HG03064 (cell line): Measurements from ENCODE around the gene AGL.
A peak's percentile ranks its signal among the peaks of the same experiment; 100 is the strongest.
"Not testable (repeated sequence)": the region's sequence is repeated elsewhere in the genome, so short reads cannot be mapped to it uniquely, and the experiment has no call there.

Experiments used
- ATAC-seq: cut with Tn5 transposase; IDR thresholded peaks from one replicate; pipeline ENCODE4 v1.9.1; 2021; ENCODE audit warnings: low read depth; ENCODE audit not compliant: unreplicated experiment

Gene AGL

GRCh38 chr1:99849744-99850458 lies at the start of gene AGL:
AGL (plus strand) TSS chr1:99850361; CDS start chr1:99851043, 682 bp downstream.
- peak; percentile 98 for ATAC-seq

DNA sequence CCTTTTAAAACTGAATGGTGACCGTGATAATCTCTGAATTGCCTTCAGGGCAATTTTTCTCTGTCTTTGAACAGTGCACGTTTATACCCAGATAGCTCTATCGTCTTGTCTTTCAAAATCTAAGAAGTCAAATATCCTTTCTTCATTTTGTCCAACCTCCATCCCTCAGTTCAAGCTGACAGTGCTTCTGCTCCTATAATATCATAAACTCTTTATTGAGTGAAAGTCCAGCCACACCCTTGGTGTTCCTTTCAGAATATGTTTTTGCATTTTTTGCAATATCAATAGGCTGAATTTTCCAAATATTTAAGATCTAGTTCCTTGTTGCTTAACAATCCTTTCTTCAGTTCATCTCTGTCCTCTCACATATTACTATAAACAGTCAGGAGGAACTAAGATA lies 48.6 kb upstream of the AGL start:
- no peak for ATAC-seq

GRCh38 chr1:99806882-99807281 lies 43.3 kb upstream of the AGL start:
- no peak for ATAC-seq

DNA sequence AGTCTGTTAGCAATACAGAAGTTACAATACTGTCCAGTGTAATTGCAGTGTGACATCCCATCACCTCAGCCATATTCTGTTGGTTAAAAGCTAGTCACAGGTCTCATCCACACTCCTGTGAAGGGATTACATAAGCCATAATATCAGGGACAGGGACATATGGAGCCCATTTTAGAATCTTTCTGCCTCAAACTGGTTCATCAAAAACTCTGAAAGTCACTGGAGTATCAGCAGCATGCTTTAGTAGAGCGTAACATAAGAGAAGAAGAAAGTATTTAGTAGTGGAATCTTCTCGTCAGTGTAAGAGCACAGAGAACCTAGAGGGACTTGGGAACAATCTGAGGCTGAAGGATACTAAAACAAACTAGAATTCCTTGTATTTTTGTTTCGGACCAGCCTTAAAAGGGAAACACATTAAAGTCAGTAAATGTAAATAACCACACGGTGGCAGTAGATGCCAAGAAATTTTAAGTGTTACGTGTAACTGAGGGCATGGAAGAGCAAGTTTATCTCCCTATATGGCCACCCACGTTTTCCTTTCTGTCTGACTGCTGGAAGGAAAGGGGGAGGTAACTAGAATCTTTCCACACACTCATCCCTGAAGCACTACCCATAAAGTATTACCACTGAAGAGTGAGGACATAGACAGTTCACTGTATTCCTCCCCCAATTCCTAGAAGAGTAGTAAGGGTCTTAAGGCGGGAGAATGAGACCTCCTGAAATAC lies 41.6 kb upstream of the AGL start:
- ATAC-seq = peak; percentile 93

DNA sequence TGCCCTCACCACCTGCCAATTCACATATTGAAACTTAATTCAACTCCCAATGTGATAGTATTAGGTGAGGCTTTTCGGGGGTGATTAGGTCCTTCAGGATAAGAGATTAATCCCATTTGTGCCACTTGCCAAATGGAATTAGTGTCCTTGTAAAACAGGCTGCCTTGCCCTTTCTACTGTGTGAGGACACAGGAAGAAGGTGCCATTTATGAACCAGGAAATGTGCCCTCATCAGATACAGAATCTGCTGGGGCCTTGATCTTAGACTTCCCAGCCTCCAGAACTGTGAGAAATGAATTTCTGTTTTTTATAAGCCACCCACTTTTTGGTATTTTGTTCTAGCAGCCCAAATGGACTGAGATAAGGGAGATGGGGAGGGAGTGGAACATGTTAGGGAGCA lies 39.1 kb upstream of the AGL start:
- no peak for ATAC-seq

DNA sequence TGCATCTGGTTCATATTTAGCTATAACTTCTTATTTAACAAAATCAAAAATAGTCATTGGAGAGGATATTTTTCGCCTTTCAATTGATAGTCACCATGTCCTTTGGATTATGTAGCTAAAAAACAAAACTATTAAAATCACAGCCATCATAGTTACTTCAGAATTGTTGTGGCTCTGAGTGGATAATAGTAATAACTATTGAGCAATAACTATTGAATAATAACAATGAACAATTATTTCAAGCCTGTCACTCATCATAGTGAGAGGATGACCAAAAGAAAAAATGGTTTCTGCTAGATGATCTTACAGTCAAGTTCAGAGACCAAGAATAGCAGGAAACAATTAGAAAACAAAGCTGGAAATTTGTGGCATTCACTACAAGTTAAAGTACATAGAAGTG lies 38.4 kb upstream of the AGL start:
- ATAC-seq = no peak

GRCh38 chr1:99814373-99814900 lies 35.7 kb upstream of the AGL start:
- ATAC-seq = no peak

GRCh38 chr1:99816656-99817055 lies 33.5 kb upstream of the AGL start:
- no peak for ATAC-seq

DNA sequence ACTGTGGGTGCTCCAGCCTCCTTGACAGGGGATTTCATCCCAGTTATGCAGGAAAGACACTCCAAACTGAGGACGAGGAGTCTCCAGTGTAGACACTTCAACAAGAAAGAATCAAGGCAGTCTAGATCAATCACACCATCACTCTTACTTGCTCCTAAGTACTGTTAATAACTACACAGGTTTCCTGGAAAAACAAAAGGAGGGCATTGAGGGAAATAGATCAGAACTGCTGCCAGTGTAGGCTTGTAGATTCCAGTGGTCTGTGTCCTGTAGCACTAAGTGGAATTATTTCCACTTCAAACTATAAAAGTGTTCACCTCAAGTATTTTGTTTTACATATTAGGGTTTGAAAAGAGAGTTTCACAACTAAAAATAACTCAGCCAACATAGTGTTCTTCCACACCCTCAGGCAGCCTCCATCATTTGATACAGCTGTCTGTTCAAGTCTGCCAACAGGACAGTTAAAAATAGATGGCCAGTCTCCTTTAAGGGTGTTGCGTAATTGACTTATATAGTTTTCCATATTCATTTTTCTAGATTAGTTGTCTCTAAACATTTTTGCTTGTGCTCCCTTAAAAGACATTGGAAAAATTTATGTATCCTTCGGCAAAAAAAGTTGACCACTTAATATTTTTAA lies 32.0 kb upstream of the AGL start:
- ATAC-seq = no peak

DNA sequence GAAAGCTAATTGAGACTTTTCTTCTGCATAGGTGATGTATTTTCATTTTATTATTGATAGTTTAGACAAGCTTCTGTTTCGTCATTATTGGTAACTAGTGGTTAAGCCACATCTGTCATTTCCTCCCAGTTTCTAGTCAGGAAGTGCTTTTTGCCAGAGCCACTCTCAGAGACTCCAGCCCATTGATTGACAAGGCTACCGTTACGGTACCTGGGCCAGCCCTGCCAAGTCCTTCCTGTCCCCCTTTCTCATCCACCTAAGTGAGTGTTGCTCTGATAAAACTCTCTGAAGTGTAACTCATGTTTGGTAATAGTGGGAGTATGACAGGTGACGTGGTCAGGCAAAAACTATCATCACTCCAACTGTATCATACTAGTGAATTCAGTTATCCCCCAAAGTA lies 29.6 kb upstream of the AGL start:
- ATAC-seq = no peak

GRCh38 chr1:99825098-99825497 lies 25.1 kb upstream of the AGL start:
- no peak for ATAC-seq

DNA sequence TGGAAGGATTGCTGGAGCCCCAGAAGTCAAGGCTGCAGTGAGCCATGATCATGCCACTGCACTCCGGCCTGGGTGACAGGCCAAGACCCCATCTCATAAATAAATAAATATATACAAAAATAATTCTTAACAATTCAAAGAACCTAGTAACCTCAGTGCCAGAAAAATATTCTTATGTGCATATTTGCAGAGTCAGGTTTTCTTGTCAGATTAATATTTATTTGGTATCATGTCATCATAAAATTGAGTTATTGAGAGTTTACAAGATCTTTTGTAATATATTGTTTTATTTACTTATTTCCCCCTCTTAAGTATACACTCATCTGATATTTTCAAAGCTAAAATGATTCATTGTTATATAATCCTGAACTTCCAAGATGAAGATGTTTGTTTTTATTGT lies 24.5 kb upstream of the AGL start:
- ATAC-seq = no peak

- no peak for ATAC-seq
Measured at GRCh38 chr1:99827970-99828369, 22.2 kb upstream of the AGL start.

- no peak for ATAC-seq
Measured at GRCh38 chr1:99829269-99829668, 20.9 kb upstream of the AGL start.

DNA sequence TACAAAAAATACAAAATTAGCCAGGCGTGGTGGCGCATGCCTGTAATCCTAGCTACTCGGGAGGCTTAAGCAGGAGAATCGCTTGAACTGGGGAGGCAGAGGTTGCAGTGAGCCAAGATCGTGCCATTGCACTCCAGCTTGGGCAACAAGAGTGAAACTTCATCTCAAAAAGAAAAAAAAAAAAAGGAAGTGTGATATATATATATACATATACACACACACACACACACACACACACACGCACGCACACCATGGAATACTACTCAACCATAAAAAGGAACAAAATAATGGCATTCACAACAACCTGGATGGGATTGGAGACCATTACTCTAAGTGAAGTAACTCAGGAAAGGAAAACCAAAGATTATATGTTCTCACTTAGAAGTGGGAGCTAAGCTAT lies 16.2 kb upstream of the AGL start:
- ATAC-seq = not testable (repeated sequence)

- ATAC-seq = not testable (repeated sequence)
Measured at GRCh38 chr1:99836171-99837103, 13.7 kb upstream of the AGL start.

DNA sequence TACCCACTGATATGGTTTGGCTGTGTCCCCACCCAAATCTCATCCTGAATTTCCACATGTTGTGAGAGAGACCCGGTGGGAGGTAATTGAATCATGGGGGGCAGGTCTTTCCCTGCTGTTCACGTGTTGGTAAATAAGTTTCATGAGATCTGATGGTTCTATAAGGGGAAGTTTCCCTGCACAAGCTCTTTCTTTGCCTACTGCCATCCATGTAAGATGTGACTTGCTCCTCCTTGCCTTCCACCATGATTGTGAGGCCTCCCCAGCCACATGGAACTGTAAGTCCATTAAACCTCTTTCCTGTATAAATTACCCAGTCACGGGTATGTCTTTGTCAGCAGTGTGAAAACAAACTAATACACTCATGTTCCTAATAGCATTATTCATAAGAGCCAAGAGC lies 9.8 kb upstream of the AGL start:
- not testable (repeated sequence) for ATAC-seq

DNA sequence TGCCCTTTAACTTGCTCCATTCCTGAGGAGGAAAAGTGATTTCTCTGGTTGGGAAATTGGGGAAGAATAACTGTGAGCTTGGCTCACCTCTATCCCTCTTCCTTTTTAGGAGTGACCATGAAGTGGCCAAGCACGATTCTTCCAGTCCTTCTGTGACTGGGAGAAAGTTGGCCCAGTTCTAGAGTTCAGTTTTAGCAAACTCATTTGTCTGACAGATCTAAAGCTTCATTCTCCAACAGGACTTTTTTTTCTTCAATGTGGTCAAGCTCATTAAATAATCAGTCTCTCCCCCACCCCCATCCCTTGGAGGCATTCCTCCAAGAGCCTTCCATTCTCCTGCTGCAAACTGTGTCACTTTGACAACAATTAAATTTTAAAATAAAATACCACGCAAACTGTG lies 6.4 kb upstream of the AGL start:
- ATAC-seq = no peak

DNA sequence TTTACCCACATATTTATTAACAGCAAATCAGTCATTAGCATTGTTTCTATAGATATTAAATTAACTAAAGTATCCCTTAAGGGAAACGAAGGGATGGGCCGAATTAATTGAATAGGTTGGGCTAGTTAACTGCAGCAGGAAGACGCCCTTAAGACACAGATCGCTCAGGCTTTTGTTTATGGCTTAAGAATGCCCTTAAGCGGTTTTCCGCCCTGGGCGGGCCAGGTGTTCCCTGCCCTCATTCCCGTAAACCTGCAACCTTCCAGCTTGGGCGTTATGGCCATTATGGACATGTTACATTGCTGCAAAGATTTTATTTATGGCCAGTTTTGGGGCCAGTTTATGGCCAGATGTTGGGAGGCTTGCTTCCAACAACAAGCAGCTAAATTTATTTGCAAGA lies 5.0 kb upstream of the AGL start:
- not testable (repeated sequence) for ATAC-seq

GRCh38 chr1:99849413-99849743 lies 783 bp upstream of the AGL start:
- ATAC-seq = no peak
